ENCODE results near the gene HYI.

DNA sequence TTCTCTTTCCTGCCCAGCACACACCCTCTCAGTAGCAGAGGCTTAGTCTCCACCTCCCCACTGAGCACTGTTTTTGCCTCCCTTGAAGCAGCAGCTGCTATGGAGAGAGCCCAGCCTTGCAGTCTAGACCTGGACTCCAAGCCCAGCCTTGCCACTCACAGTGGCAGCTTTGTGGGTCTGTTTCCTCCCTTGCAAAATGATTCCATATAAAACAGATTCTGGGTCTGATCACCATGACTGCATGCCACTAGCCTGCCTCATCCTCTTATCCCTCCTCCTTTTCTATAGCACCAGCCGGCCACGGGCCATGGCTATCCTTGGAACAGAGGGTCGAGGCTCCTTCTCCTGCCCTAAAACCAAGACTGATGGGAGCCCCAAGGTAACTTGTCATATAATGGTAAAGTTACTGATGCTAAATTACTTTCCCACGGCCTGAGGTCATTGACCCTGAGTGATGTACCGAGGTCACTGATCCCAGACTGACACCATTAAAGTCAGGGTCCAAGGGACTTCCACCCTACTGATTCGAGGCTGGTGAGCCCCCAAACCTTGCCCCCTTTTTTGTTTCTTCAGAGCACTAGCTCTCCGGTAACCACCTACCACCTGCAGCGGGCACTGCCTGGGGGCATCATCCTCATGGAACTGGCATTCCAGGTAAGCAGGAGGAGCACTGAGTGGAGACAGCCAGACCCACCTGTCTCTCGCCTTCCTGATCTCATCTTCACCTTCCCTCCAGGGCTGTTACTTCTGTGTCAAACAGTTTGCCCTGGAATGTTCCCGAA, 7.9 kb downstream of the HYI start:
- TF ChIP-seq TAF1 (IDR thresholded peaks at IDR 0.05; ENCODE audit: low read depth, low read length) (no peak), BACH1 (IDR thresholded peaks at IDR 0.05; ENCODE audit: low read length) (no peak), EP300 (IDR thresholded peaks at IDR 0.05; ENCODE audit: borderline replicate concordance in 1 of 2, low read depth in 2 of 2, low read length in 2 of 2) (no peak)
- TF ChIP-seq, protein P1, sequence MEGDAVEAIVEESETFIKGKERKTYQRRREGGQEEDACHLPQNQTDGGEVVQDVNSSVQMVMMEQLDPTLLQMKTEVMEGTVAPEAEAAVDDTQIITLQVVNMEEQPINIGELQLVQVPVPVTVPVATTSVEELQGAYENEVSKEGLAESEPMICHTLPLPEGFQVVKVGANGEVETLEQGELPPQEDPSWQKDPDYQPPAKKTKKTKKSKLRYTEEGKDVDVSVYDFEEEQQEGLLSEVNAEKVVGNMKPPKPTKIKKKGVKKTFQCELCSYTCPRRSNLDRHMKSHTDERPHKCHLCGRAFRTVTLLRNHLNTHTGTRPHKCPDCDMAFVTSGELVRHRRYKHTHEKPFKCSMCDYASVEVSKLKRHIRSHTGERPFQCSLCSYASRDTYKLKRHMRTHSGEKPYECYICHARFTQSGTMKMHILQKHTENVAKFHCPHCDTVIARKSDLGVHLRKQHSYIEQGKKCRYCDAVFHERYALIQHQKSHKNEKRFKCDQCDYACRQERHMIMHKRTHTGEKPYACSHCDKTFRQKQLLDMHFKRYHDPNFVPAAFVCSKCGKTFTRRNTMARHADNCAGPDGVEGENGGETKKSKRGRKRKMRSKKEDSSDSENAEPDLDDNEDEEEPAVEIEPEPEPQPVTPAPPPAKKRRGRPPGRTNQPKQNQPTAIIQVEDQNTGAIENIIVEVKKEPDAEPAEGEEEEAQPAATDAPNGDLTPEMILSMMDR (IDR thresholded peaks at IDR 0.05; ENCODE audit: control extremely low read depth in 1 of 3, insufficient read depth in 1 of 3, low read depth in 1 of 3, low read length in 3 of 3): no peak
